Measurements from ENCODE around the gene RSKR. TPM values are rescaled to one million over a fixed set of nuclear protein-coding genes. Genes with fewer than 3 reads are reported as not detected.
A peak's percentile ranks its signal among the peaks of the same experiment; 100 is the strongest.

Gene RSKR
- total and polyA plus RNA-seq, 9 of the 15 experiments (the other 6 are each of a cell fraction or from before 2014, with no cell fraction given), result 1.4 to 42.3 (median 16.2) TPM

DNA sequence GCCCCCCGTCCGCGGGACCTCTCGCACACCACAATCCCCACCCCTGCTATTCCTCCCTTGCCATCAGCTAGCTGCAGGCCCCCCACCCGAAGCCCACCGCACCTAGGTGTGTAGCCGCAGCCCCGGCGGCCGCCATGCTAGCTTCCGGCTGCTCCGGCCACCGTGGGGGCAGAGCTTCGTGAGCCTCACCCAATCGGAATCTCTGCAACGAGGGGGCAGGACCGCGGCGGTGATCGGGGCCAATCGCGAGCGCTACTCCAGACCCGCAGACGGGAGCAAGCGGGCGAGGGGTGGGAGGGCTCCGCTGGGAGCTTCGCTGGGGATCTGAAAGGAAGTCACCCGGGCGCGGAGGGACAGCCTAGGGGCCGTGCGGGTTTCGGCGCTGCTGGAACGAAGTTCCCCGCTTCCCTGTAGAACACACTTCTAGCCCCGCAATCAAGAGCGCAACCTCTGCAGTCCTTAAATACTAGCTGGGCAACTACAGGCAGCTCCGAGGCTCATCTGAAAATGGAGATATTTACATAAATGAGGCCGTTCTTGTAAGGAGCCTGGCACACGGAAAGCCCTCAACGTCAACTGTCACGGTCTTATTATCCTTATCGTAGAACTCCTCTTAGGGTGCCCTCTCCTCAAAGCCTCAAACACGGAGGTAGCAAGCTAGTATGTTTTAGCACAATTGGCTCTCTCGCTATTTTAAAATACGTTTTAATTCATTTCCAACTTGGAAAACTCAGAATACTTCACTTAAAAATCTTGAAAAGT is 42.4 kb downstream of the RSKR start, which contains the start of gene PIGS (continued):
- TF ChIP-seq PRMT5 (CRISPR knock-in tag; IDR thresholded peaks at IDR 0.05) (no peak), ZNF232 (CRISPR knock-in tag; IDR thresholded peaks at IDR 0.05) (no peak), NCOA4 (IDR thresholded peaks at IDR 0.05; ENCODE audit: partially characterized antibody) (no peak), XRCC3 (IDR thresholded peaks at IDR 0.05) (no peak), PYGO2 (tag; IDR thresholded peaks at IDR 0.05) (no peak), ZNF316 (IDR thresholded peaks at IDR 0.05) (no peak), SNIP1 (IDR thresholded peaks at IDR 0.05; ENCODE audit: low read depth) (no peak), ZNF197 (CRISPR knock-in tag; IDR thresholded peaks at IDR 0.05; ENCODE audit: low read depth) (no peak), STAT5A (IDR thresholded peaks at IDR 0.05; ENCODE audit: borderline replicate concordance, low read length) (no peak), ZNF41 (CRISPR knock-in tag; conservative IDR thresholded peaks at IDR 0.05) (no peak), TCFL5 (CRISPR knock-in tag; conservative IDR thresholded peaks at IDR 0.05) (no peak), U2AF1 (optimal IDR thresholded peaks at IDR 0.05; ENCODE audit: low read depth, low read length) (no peak), HDAC8 (tag; IDR thresholded peaks at IDR 0.05) (no peak)
- TF ChIP-seq, protein P1, sequence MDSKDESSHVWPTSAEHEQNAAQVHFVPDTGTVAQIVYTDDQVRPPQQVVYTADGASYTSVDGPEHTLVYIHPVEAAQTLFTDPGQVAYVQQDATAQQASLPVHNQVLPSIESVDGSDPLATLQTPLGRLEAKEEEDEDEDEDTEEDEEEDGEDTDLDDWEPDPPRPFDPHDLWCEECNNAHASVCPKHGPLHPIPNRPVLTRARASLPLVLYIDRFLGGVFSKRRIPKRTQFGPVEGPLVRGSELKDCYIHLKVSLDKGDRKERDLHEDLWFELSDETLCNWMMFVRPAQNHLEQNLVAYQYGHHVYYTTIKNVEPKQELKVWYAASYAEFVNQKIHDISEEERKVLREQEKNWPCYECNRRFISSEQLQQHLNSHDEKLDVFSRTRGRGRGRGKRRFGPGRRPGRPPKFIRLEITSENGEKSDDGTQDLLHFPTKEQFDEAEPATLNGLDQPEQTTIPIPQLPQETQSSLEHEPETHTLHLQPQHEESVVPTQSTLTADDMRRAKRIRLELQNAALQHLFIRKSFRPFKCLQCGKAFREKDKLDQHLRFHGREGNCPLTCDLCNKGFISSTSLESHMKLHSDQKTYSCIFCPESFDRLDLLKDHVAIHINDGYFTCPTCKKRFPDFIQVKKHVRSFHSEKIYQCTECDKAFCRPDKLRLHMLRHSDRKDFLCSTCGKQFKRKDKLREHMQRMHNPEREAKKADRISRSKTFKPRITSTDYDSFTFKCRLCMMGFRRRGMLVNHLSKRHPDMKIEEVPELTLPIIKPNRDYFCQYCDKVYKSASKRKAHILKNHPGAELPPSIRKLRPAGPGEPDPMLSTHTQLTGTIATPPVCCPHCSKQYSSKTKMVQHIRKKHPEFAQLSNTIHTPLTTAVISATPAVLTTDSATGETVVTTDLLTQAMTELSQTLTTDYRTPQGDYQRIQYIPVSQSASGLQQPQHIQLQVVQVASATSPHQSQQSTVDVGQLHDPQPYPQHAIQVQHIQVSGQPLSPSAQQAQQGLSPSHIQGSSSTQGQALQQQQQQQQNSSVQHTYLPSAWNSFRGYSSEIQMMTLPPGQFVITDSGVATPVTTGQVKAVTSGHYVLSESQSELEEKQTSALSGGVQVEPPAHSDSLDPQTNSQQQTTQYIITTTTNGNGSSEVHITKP (IDR thresholded peaks at IDR 0.05; ENCODE audit: partially characterized antibody), result peak; percentile 66
- TF ChIP-seq, protein P2, sequence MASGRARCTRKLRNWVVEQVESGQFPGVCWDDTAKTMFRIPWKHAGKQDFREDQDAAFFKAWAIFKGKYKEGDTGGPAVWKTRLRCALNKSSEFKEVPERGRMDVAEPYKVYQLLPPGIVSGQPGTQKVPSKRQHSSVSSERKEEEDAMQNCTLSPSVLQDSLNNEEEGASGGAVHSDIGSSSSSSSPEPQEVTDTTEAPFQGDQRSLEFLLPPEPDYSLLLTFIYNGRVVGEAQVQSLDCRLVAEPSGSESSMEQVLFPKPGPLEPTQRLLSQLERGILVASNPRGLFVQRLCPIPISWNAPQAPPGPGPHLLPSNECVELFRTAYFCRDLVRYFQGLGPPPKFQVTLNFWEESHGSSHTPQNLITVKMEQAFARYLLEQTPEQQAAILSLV (tag; IDR thresholded peaks at IDR 0.05), result no peak
- TF ChIP-seq, protein P3, sequence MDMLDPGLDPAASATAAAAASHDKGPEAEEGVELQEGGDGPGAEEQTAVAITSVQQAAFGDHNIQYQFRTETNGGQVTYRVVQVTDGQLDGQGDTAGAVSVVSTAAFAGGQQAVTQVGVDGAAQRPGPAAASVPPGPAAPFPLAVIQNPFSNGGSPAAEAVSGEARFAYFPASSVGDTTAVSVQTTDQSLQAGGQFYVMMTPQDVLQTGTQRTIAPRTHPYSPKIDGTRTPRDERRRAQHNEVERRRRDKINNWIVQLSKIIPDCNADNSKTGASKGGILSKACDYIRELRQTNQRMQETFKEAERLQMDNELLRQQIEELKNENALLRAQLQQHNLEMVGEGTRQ (CRISPR knock-in tag; IDR thresholded peaks at IDR 0.05), result no peak
- TF ChIP-seq, protein P4, sequence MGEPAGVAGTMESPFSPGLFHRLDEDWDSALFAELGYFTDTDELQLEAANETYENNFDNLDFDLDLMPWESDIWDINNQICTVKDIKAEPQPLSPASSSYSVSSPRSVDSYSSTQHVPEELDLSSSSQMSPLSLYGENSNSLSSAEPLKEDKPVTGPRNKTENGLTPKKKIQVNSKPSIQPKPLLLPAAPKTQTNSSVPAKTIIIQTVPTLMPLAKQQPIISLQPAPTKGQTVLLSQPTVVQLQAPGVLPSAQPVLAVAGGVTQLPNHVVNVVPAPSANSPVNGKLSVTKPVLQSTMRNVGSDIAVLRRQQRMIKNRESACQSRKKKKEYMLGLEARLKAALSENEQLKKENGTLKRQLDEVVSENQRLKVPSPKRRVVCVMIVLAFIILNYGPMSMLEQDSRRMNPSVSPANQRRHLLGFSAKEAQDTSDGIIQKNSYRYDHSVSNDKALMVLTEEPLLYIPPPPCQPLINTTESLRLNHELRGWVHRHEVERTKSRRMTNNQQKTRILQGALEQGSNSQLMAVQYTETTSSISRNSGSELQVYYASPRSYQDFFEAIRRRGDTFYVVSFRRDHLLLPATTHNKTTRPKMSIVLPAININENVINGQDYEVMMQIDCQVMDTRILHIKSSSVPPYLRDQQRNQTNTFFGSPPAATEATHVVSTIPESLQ (CRISPR knock-in tag; IDR thresholded peaks at IDR 0.05), result no peak
- TF ChIP-seq, protein P5, sequence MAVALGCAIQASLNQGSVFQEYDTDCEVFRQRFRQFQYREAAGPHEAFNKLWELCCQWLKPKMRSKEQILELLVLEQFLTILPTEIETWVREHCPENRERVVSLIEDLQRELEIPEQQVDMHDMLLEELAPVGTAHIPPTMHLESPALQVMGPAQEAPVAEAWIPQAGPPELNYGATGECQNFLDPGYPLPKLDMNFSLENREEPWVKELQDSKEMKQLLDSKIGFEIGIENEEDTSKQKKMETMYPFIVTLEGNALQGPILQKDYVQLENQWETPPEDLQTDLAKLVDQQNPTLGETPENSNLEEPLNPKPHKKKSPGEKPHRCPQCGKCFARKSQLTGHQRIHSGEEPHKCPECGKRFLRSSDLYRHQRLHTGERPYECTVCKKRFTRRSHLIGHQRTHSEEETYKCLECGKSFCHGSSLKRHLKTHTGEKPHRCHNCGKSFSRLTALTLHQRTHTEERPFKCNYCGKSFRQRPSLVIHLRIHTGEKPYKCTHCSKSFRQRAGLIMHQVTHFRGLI (CRISPR knock-in tag; IDR thresholded peaks at IDR 0.05), result no peak

Measured in K562 (cell line).